K562 (cell line): ENCODE results near the gene BFSP2. TPM values are rescaled to one million over a fixed set of nuclear protein-coding genes. Genes with fewer than 3 reads are reported as not detected.

ENCODE experiments used
- ATAC-seq: fragments of 200-7000 bp; cut with Tn5 transposase; 3 replicates; pipeline ENCODE4 v1.9.1; 2020; ENCODE audit warnings: moderate library complexity
- BruUV-seq: library from RNA; stranded (reverse); fragments of 400-500 nt; replicated peaks from 2 replicates; lab custom pipeline; 2021; lab: Mats Ljungman, UMichigan
- CTCF ChIA-PET: fragments of 300-600 bp; formaldehyde crosslinking; extraction: SDS; loops from one replicate; lab custom pipeline; 2021; ENCODE audit warnings: low intra/inter-chr PET ratio; lab: Yijun Ruan, JAX
- POLR2A ChIA-PET: fragments of 300-600, 350-650 bp; sonication (Branson Sonifier 250); formaldehyde crosslinking; extraction: SDS; loops from one replicate; lab custom pipeline; 2021; ENCODE audit warnings: antibody characterized with exemption, inconsistent platforms; lab: Yijun Ruan, JAX
- DNase-seq, 4 experiments: peaks; one replicate each; pipeline versions ENCODE4 v3.0.0 to v3.0.0-alpha.2; 2011 to 2018; ENCODE audit warnings: low spot score in 3 of 4, mixed read lengths in 3 of 4; ENCODE audit errors: extremely low read depth in 1 of 4
- FAIRE-seq: peaks from 2 replicates; lab custom pipeline; 2011; peaks lifted over from hg19 to GRCh38; lab: Jason Lieb, UNC
- H2AFZ ChIP-seq: 2 replicates; pipeline ENCODE4 v1.6.0; 2011; ENCODE audit warnings: low read depth, low read length, control low read depth, inconsistent platforms
- H3K27ac ChIP-seq: fragments of 200-600 bp; 3 replicates; pipeline ENCODE4 v1.8.0; 2011; ENCODE audit warnings: low read depth, mild to moderate bottlenecking, control low read depth, inconsistent platforms, low read length, moderate library complexity, mixed read lengths; ENCODE audit errors: extremely low read depth
- H3K27me3 ChIP-seq, 2 experiments: fragments of 300-600 bp in 1 of 2; 2 replicates in 1 of 2; 3 replicates in 1 of 2; pipeline versions ENCODE4 v1.6.0 to v1.8.0; 2011; ENCODE audit warnings: inconsistent platforms in 2 of 2, low read length in 2 of 2, mild to moderate bottlenecking in 1 of 2, mixed read lengths in 1 of 2, moderate library complexity in 1 of 2; ENCODE audit not compliant: control insufficient read depth in 2 of 2, insufficient read depth in 2 of 2
- H3K36me3 ChIP-seq: fragments of 300-600 bp; 3 replicates; pipeline ENCODE4 v1.8.0; 2011; ENCODE audit warnings: mild to moderate bottlenecking, low read length, inconsistent platforms; ENCODE audit not compliant: control insufficient read depth, insufficient read depth
- H3K4me1 ChIP-seq, 2 experiments: fragments of 200-600 bp in 1 of 2; replicated peaks in 1 of 2; 2 replicates in 1 of 2; 3 replicates in 1 of 2; pipeline versions ENCODE4 v1.5.1 to v1.8.0; 2011; ENCODE audit warnings: inconsistent platforms in 2 of 2, low read length in 2 of 2, mild to moderate bottlenecking in 1 of 2, mixed read lengths in 1 of 2, moderate library complexity in 1 of 2; ENCODE audit not compliant: control insufficient read depth in 2 of 2, insufficient read depth in 2 of 2
- H3K4me2 ChIP-seq: 2 replicates; pipeline ENCODE4 v1.6.1; 2011; ENCODE audit warnings: low read length, control low read depth, inconsistent platforms, mixed read lengths; ENCODE audit not compliant: insufficient read depth
- H3K4me3 ChIP-seq: fragments of 200-600 bp; sonication (generic), shearing (Covaris generic); 2 replicates; pipeline ENCODE4 v1.5.1; 2016; ENCODE audit warnings: control low read depth, inconsistent platforms
- H3K79me2 ChIP-seq: fragments of 200-600 bp; 3 replicates; pipeline ENCODE4 v1.8.0; 2011; ENCODE audit warnings: low read length, inconsistent platforms; ENCODE audit not compliant: control insufficient read depth, insufficient read depth
- H3K9ac ChIP-seq, 2 experiments: 2 replicates each; pipeline versions ENCODE4 v1.6.0 to v1.6.1; 2011; ENCODE audit warnings: low read depth in 2 of 2, low read length in 2 of 2, control low read depth in 1 of 2, inconsistent platforms in 1 of 2, mild to moderate bottlenecking in 1 of 2, mixed read lengths in 1 of 2; ENCODE audit not compliant: insufficient read depth in 1 of 2
- H3K9me1 ChIP-seq: one replicate; pipeline ENCODE4 v1.6.0; 2011; ENCODE audit warnings: inconsistent platforms, mild to moderate bottlenecking, low read length, moderate library complexity; ENCODE audit not compliant: control insufficient read depth, insufficient read depth
- H3K9me3 ChIP-seq: replicated peaks from 2 replicates; pipeline ENCODE4 v1.5.1; 2011; ENCODE audit warnings: low read depth, low read length, inconsistent platforms; ENCODE audit not compliant: control insufficient read depth, insufficient read depth
- H4K20me1 ChIP-seq: replicated peaks from 2 replicates; pipeline ENCODE4 v1.6.1; 2011; ENCODE audit warnings: low read length, inconsistent platforms, mixed read lengths; ENCODE audit not compliant: control insufficient read depth, insufficient read depth
- CAMTA2 ChIP-seq: fragments of 250-450 bp; sonication (Bioruptor Pico); conservative IDR thresholded peaks from 2 replicates; pipeline ENCODE4 v1.5.1; 2022
- CCNT2 ChIP-seq: IDR thresholded peaks from 2 replicates; pipeline ENCODE4 v1.6.1; 2011; ENCODE audit warnings: borderline replicate concordance, low read depth, mild to moderate bottlenecking, moderate library complexity, mixed read lengths, low read length; ENCODE audit not compliant: insufficient read length; ENCODE audit errors: extremely low read depth
- GTF2A2 ChIP-seq: IDR thresholded peaks from 2 replicates; pipeline ENCODE4 v1.6.1; 2016; ENCODE audit warnings: mild to moderate bottlenecking, missing genetic modification characterization, missing compliant biosample characterization
- NFE2L1 ChIP-seq: fragments of 450-650 bp; IDR thresholded peaks from 2 replicates; pipeline ENCODE4 v1.6.1; 2016; ENCODE audit warnings: missing genetic modification characterization, low read depth, mild to moderate bottlenecking, missing compliant biosample characterization, moderate library complexity, borderline replicate concordance
- NUFIP1 ChIP-seq: fragments of 450-650 bp; IDR thresholded peaks from 2 replicates; pipeline ENCODE4 v1.6.1; 2018; ENCODE audit not compliant: partially characterized antibody
- SMARCA5 ChIP-seq: fragments of 450-650 bp; IDR thresholded peaks from 2 replicates; pipeline ENCODE4 v1.6.1; 2016
- SRSF7 ChIP-seq: fragments of 200-400 bp; formaldehyde crosslinking; optimal IDR thresholded peaks from 2 replicates; pipeline ENCODE3; 2017; ENCODE audit warnings: mild to moderate bottlenecking, low read depth, low read length
- TRIM28 ChIP-seq: fragments of 450-650 bp; IDR thresholded peaks from 2 replicates; pipeline ENCODE4 v1.6.1; 2017
- XRCC5 ChIP-seq: fragments of 200-400 bp; formaldehyde crosslinking; IDR thresholded peaks from 2 replicates; pipeline ENCODE4 v1.6.1; 2017; ENCODE audit warnings: low read depth, mild to moderate bottlenecking, low read length
- YBX1 ChIP-seq: fragments of 450-650 bp; IDR thresholded peaks from 2 replicates; pipeline ENCODE4 v1.7.1; 2016; ENCODE audit warnings: mild to moderate bottlenecking
- ZBTB7A ChIP-seq: IDR thresholded peaks from 2 replicates; pipeline ENCODE4 v1.6.1; 2011; ENCODE audit warnings: low read depth, mild to moderate bottlenecking, low read length, moderate library complexity, borderline replicate concordance; ENCODE audit not compliant: control insufficient read depth
- ZNF589 ChIP-seq: fragments of 200-800 bp; sonication (Bioruptor generic); IDR thresholded peaks from 2 replicates; pipeline ENCODE4 v1.6.1; 2016; ENCODE audit warnings: low read depth, missing genetic modification characterization, missing compliant biosample characterization
- WGBS: fragments of 100-300 bp; shearing (Covaris generic); methylation state at CpG from one replicate; pipeline ENCODE4 v1.1.6; 2016; ENCODE audit warnings: low coverage, mixed read lengths; ENCODE audit not compliant: insufficient coverage; ENCODE audit errors: missing lambda C conversion rate; 5-methylcytosine and 5-hydroxymethylcytosine counted together
- in situ Hi-C: fragments of 300-500 bp; cut with MboI; formaldehyde crosslinking; loops from 4 replicates; pipeline ENCODE4 v1.15.0; 2018; ENCODE audit warnings: inconsistent platforms, mixed read lengths
- intact Hi-C: fragments of 100-400 bp; cut with micrococcal nuclease; formaldehyde crosslinking; loops from 2 replicates; pipeline ENCODE4 v1.14.2; 2022
- polyA plus RNA-seq, 8 experiments: library from polyadenylated mRNA; depleted of rRNA in 4 of 8; stranded (reverse) in 5 of 8; unstranded in 3 of 8; fragments of >200 nt; fragmentation: Nextera tagmentation in 2 of 8; fragmentation: Illumina TruSeq in 1 of 8; extraction: Ambion mirVana in 2 of 8; extraction: Trizol in 1 of 8; gene quantifications; 2 replicates each; pipeline versions ENCODE4 v1.2.1 to v1.2.3, GENCODE V29; 2011 to 2014; ENCODE audit warnings: inconsistent platforms in 1 of 8, missing spikeins in 1 of 8
- total RNA-seq, 7 experiments: library from RNA; depleted of rRNA in 6 of 7; stranded (reverse); fragments of >200 nt in 6 of 7; fragmentation: Illumina TruSeq in 2 of 7; extraction: Trizol in 2 of 7; gene quantifications; 2 replicates each; pipeline versions ENCODE4 v1.2.1 to v1.2.3, GENCODE V29; 2011 to 2021; ENCODE audit warnings: low replicate concordance in 1 of 7
- TF ChIP-seq, protein P1 (sequence below), 3 experiments: fragments of 200-800 bp in 1 of 3; sonication (Bioruptor generic) in 1 of 3; sonication (generic) in 1 of 3; formaldehyde crosslinking in 1 of 3; IDR thresholded peaks; 2 replicates each; pipeline versions ENCODE4 v1.6.1 to v1.8.0; 2016 to 2022; ENCODE audit warnings: mild to moderate bottlenecking in 2 of 3, missing compliant biosample characterization in 2 of 3, missing genetic modification characterization in 2 of 3, missing genetic modification reagents in 1 of 3
- TF ChIP-seq, protein P2 (sequence below): IDR thresholded peaks from 2 replicates; pipeline ENCODE4 v1.6.1; 2011; ENCODE audit warnings: borderline replicate concordance, low read depth, mild to moderate bottlenecking, moderate library complexity, low read length; ENCODE audit not compliant: insufficient read depth, poor library complexity, severe bottlenecking

Gene BFSP2
- total and polyA plus RNA-seq, 9 of the 15 experiments (the other 6 are each of a cell fraction or from before 2014, with no cell fraction given) = not detected

GRCh38 chr3:133366921-133367320 lies 32.9 kb upstream of the BFSP2 start:
- Histone ChIP-seq H2AFZ (no peak overlapping the region), H4K20me1 (no peaks in the 10 kb centered on the region), H3K9me3 (no peaks in the 10 kb centered on the region), H3K9ac (no peak overlapping the region), H3K36me3 (no peaks in the 10 kb centered on the region), H3K4me2 (no peak overlapping the region), H3K4me1 (no peaks in the 10 kb centered on the region), H3K4me3 (no peak overlapping the region), H3K9me1 (no peaks in the 10 kb centered on the region), H3K79me2 (no peaks in the 10 kb centered on the region), H3K27ac (no peak overlapping the region)
- POLR2A ChIA-PET = interaction anchor here (0.6 kb wide), 1 partner anchor 607 kb away, joined by 3 read pairs; no protein-coding TSS in a partner anchor
- ATAC-seq = no peak
- no TSS peak for BruUV-seq
- FAIRE-seq = no peak
- WGBS = 13% methylated on average over 1 of the region's 2 CpGs
- no peak for DNase-seq
- CTCF ChIA-PET = no interaction called here
- in situ Hi-C loops (no loop called here), intact Hi-C loops (no loop called here)
- no peak for TF ChIP-seq YBX1
- no peak for TF ChIP-seq NUFIP1
- TF ChIP-seq, protein P1, sequence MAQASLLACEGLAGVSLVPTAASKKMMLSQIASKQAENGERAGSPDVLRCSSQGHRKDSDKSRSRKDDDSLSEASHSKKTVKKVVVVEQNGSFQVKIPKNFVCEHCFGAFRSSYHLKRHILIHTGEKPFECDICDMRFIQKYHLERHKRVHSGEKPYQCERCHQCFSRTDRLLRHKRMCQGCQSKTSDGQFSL (CRISPR knock-in tag; IDR thresholded peaks at IDR 0.05) = no peak
- TF ChIP-seq, protein P1 (tag; IDR thresholded peaks at IDR 0.05) = no peak
- TF ChIP-seq, all 486 proteins: peak for 0
- H3K27me3 ChIP-seq = no peaks in the 10 kb centered on the region

GRCh38 chr3:133367403-133367802 lies 32.5 kb upstream of the BFSP2 start:
- WGBS = 0% methylated on average over 2 of the region's 3 CpGs
- Histone ChIP-seq H2AFZ (no peak overlapping the region), H3K9ac (no peak overlapping the region), H3K4me1 (no peaks in the 10 kb centered on the region), H3K79me2 (no peaks in the 10 kb centered on the region), H3K36me3 (no peaks in the 10 kb centered on the region), H3K4me3 (no peak overlapping the region), H3K27ac (no peak overlapping the region), H3K4me2 (no peak overlapping the region), H3K9me1 (no peaks in the 10 kb centered on the region), H3K27me3 (no peaks in the 10 kb centered on the region), H3K9me3 (no peaks in the 10 kb centered on the region), H4K20me1 (no peaks in the 10 kb centered on the region)
- intact Hi-C loops (no loop called here), in situ Hi-C loops (no loop called here)
- BruUV-seq = no TSS peak
- TF ChIP-seq NFE2L1 (tag) (no peak), TRIM28 (no peak), ZBTB7A (no peak), XRCC5 (no peak), SMARCA5 (no peak), ZNF589 (CRISPR knock-in tag) (no peak), GTF2A2 (tag) (no peak), CCNT2 (no peak), SRSF7 (no peak), CAMTA2 (CRISPR knock-in tag) (no peak)
- TF ChIP-seq, protein P2, sequence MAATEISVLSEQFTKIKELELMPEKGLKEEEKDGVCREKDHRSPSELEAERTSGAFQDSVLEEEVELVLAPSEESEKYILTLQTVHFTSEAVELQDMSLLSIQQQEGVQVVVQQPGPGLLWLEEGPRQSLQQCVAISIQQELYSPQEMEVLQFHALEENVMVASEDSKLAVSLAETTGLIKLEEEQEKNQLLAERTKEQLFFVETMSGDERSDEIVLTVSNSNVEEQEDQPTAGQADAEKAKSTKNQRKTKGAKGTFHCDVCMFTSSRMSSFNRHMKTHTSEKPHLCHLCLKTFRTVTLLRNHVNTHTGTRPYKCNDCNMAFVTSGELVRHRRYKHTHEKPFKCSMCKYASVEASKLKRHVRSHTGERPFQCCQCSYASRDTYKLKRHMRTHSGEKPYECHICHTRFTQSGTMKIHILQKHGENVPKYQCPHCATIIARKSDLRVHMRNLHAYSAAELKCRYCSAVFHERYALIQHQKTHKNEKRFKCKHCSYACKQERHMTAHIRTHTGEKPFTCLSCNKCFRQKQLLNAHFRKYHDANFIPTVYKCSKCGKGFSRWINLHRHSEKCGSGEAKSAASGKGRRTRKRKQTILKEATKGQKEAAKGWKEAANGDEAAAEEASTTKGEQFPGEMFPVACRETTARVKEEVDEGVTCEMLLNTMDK = no peak
- FAIRE-seq (no peak), ATAC-seq (no peak), DNase-seq (no peak)
- ChIA-PET CTCF (no interaction called here), POLR2A (interaction anchor here (0.6 kb wide), 1 partner anchor 608 kb away, joined by 3 read pairs; no protein-coding TSS in a partner anchor)
